Large intestine (tissue), 3 donors: ENCODE measurements around the gene MUC20. TPM values are rescaled to one million over a fixed set of nuclear protein-coding genes. Genes with fewer than 3 reads are reported as not detected.
"Not testable (repeated sequence)": the region's sequence is repeated elsewhere in the genome, so short reads cannot be mapped to it uniquely, and the experiment has no call there.

ENCODE experiments used
- DNase-seq, 2 donors: peaks; one replicate each; pipeline versions ENCODE4 v3.0.0 to v3.0.0-alpha.2; 2013
- H3K27ac ChIP-seq: one replicate; pipeline ENCODE4 v1.5.1; 2013; ENCODE audit warnings: low read length
- H3K27me3 ChIP-seq: 2 replicates; pipeline ENCODE4 v1.6.1; 2013; ENCODE audit warnings: low read length; ENCODE audit not compliant: control insufficient read depth, insufficient read depth
- H3K36me3 ChIP-seq: 2 replicates; pipeline ENCODE4 v1.6.1; 2013; ENCODE audit warnings: low read length; ENCODE audit not compliant: control insufficient read depth, insufficient read depth
- H3K4me1 ChIP-seq: one replicate; pipeline ENCODE4 v1.6.1; 2013; ENCODE audit warnings: low read length; ENCODE audit not compliant: control insufficient read depth, insufficient read depth
- H3K4me3 ChIP-seq: one replicate; pipeline ENCODE4 v1.5.1; 2013; ENCODE audit warnings: low read length
- H3K9me3 ChIP-seq: one replicate; pipeline ENCODE4 v1.6.1; 2013; ENCODE audit warnings: mild to moderate bottlenecking, low read depth, low read length, moderate library complexity; ENCODE audit not compliant: control insufficient read depth
- WGBS: methylation state at CpG from one replicate; pipeline ENCODE4 v1.1.5; 2013; ENCODE audit warnings: low lambda C conversion rate; ENCODE audit not compliant: insufficient coverage; 5-methylcytosine and 5-hydroxymethylcytosine counted together
- polyA plus RNA-seq: library from polyadenylated mRNA; unstranded; fragments of 120-200 nt; gene quantifications from one replicate; pipeline ENCODE4 v1.2.1, GENCODE V29; 2013

MUC20 gene
- polyA plus RNA-seq, 1 donor = 34.5 TPM

DNA sequence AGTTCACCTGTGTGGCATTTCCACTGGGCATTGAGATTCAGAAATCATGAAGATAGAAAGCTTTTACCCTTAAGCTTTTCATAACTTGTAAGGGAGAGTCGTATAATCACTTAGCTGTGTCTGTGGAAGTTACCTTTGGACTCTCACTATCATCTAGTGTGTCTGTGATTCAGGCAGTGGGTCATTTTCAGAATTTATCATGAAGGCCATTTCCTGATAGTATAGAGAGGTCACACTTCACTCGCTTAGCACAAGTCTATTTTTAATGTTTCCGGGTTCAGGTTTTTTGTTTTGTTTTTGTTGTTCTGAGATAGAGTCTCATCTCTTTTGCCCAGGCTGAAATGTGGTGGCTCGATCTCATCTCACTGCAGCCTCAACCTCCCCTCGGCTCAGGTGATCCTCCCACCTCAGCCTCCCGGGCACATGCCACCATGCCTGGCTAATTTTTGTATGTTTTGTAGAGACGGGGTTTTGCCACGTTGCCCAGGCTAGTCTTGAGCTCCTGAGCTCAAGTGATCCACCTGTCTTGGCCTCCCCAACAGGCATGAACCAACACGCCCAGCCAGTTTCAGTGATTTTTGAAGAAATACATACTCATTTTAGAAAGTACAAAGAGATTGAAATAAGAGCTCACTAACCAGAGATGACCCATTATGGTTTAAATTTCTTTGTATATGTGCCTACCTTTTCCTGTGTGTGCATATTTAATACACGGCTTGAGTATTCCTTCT, 36.1 kb upstream of the MUC20 start:
- Histone ChIP-seq H3K36me3 (peaks cover 29% of the 10 kb centered on the region), H3K4me1 (peaks cover 27% of the 10 kb centered on the region), H3K27ac (peak overlapping the region; percentile 78)
- 58% methylated on average over 2 of the region's 10 CpGs for WGBS
- H3K4me3 ChIP-seq, H3K9me3 ChIP-seq, H3K27me3 ChIP-seq: not testable (repeated sequence)
- peak; percentile 51 to 93 for DNase-seq

DNA sequence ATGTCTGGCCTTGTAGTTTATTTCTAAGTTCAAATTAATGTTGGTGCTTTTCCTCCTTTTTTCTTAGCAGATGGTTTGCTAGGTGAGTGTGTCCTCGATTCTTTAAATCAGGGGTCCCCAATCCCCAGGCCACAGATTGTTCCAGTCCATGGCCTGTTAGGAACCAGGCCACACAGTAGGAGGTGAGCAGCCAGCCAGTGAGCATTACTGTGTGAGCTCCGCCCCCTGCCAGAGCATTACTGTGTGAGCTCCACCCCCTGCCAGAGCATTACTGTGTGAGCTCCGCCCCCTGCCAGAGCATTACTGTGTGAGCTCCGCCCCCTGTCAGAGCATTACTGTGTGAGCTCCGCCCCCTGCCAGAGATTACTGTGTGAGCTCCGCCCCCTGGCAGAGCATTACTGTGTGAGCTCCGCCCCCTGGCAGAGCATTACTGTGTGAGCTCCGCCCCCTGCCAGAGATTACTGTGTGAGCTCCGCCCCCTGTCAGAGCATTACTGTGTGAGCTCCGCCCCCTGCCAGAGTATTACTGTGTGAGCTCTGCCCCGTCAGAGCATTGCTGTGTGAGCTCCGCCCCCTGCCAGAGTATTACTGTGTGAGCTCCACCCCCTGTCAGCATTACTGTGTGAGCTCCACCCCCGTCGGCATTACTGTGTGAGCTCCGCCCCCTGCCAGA, 34.1 kb upstream of the MUC20 start:
- no CpG with 5 or more reads among the region's 15 CpGs for WGBS
- Histone ChIP-seq H3K4me1 (peaks cover 27% of the 10 kb centered on the region), H3K36me3 (peaks cover 33% of the 10 kb centered on the region)
- DNase-seq, H3K27me3 ChIP-seq, H3K9me3 ChIP-seq, H3K4me3 ChIP-seq, H3K27ac ChIP-seq: not testable (repeated sequence)

DNA sequence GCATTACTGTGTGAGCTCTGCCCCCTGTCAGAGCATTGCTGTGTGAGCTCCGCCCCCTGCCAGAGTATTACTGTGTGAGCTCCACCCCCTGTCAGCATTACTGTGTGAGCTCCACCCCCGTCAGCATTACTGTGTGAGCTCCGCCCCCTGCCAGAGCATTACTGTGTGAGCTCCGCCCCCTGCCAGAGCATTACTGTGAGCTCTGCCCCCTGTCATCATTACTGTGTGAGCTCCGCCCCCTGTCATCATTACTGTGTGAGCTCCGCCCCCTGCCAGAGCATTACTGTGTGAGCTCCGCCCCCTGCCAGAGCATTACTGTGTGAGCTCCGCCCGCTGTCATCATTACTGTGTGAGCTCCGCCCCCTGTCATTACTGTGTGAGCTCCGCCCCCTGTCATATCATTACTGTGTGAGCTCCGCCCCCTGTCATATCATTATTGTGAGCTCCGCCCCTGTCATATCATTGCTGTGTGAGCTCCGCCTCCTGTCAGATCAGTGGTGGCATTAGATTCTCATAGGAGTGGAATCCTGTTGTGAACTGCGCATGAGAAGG, 33.5 kb upstream of the MUC20 start:
- H3K9me3 ChIP-seq = not testable (repeated sequence)
- peak in 1 of 2 donors; percentile 30 for DNase-seq
- H3K36me3 ChIP-seq = peaks cover 38% of the 10 kb centered on the region

DNA sequence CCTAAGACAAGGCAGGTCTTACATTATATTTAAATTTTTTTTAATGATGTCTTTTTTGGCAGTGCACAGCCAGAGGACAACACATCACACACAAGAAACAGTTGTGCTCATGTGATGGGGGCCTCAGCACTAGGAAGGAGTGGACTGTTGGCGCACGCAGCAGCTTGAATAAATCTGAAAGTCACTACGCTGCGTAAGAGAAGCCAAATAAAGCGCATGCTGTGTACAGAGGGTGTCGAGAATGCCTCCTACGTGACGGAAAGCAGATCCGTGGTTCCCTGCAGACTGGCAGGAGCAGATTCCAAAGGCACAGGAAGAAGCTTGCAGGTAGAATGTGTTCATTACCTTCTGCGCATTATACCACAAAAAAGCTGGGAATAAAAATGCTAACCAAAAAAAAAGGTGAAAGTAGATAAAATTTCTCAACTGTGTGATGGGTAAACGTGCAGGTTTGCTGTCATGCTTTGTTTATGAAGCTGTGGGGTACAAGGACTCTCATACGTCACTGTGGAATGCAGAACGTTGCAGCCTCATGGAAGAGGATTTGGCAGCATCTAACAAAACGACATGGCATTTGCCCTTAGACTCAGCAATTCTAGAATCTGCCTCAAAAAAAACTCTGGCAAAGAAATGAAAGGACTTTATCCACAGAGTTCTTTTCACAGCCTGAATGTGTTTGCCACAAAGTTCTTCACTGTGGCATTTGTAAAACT, 32.2 kb upstream of the MUC20 start:
- H3K4me3 ChIP-seq, H3K9me3 ChIP-seq, H3K27me3 ChIP-seq: not testable (repeated sequence)
- H3K36me3 ChIP-seq = peaks cover 43% of the 10 kb centered on the region
- WGBS = no CpG with 5 or more reads among the region's 14 CpGs
- peak overlapping the region; percentile 16 for H3K27ac ChIP-seq
- H3K4me1 ChIP-seq = peaks cover 21% of the 10 kb centered on the region
- DNase-seq = peak in 1 of 2 donors; percentile 29

More for the DNA sequence above, 33.5 kb upstream of the MUC20 start:
- peaks cover 27% of the 10 kb centered on the region for H3K4me1 ChIP-seq
- not testable (repeated sequence) for H3K4me3 ChIP-seq, H3K27me3 ChIP-seq, H3K27ac ChIP-seq
- WGBS = 92% methylated on average over 10 of the region's 15 CpGs

- not testable (repeated sequence) for H3K4me3 ChIP-seq, H3K27me3 ChIP-seq, H3K9me3 ChIP-seq
- 68% methylated on average over 13 of the region's 21 CpGs for WGBS
- Histone ChIP-seq H3K27ac (peak overlapping the region; percentile 16), H3K36me3 (peaks cover 45% of the 10 kb centered on the region), H3K4me1 (peaks cover 13% of the 10 kb centered on the region)
- peak in 1 of 2 donors; percentile 58 for DNase-seq
Observed at GRCh38 chr3:195689184-195690070, 31.4 kb upstream of the MUC20 start.

GRCh38 chr3:195690951-195691350, 29.8 kb upstream of the MUC20 start:
- Histone ChIP-seq H3K27ac (no peak overlapping the region), H3K36me3 (peaks cover 50% of the 10 kb centered on the region), H3K9me3 (no peaks in the 10 kb centered on the region), H3K4me3 (no peak overlapping the region), H3K4me1 (peaks cover 7% of the 10 kb centered on the region), H3K27me3 (no peaks in the 10 kb centered on the region)
- no peak for DNase-seq
- WGBS = 88% methylated on average over 4 of the region's 9 CpGs

- H3K27me3 ChIP-seq, H3K27ac ChIP-seq, H3K4me3 ChIP-seq, H3K4me1 ChIP-seq, DNase-seq, H3K9me3 ChIP-seq: not testable (repeated sequence)
- WGBS = 92% methylated on average over 8 of the region's 11 CpGs
- H3K36me3 ChIP-seq = peaks cover 49% of the 10 kb centered on the region
Observed at GRCh38 chr3:195691596-195692353, 29.0 kb upstream of the MUC20 start.

GRCh38 chr3:195692354-195692685, 28.5 kb upstream of the MUC20 start:
- Histone ChIP-seq H3K9me3 (no peaks in the 10 kb centered on the region), H3K4me1 (peaks cover 7% of the 10 kb centered on the region), H3K27ac (no peak overlapping the region), H3K27me3 (no peaks in the 10 kb centered on the region), H3K4me3 (no peak overlapping the region), H3K36me3 (peaks cover 52% of the 10 kb centered on the region)
- peak in 1 of 2 donors; percentile 37 for DNase-seq
- 86% methylated on average over 5 of the region's 5 CpGs for WGBS

DNA sequence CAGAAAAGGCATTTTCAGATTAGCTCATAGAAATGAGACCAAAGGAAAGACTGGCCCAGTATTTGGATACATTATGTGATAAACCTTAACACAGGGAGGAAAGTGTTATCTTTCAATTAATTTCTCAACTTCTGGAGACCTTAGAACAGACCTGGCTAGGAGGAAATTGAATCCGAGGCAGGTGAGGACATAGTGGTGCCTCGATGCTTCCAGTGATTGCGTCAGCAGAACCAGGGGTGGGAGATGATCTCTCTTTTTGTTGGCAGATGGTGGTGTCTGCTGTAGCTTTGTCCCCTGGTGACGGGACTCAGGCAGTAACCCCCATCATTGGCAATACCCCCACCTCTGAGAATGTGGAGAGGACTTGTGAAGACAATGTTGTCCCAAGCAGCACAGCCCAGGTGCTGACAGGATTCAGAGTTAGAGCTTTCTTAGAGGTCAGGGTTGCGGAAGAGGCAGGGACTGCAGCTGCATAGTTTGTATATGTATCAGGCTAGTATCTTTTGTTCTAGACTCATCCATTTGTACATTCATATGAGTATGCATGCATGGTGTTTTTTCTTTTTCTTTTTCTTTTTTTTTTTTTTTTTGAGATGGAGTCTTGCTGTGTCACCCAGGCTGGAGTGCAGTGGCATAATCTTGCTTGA, 27.9 kb upstream of the MUC20 start:
- Histone ChIP-seq H3K4me1 (peaks cover 7% of the 10 kb centered on the region), H3K9me3 (no peaks in the 10 kb centered on the region), H3K36me3 (peaks cover 52% of the 10 kb centered on the region), H3K27ac (no peak overlapping the region), H3K27me3 (no peaks in the 10 kb centered on the region), H3K4me3 (no peak overlapping the region)
- peak in 1 of 2 donors; percentile 26 for DNase-seq
- WGBS = 100% methylated on average over 2 of the region's 5 CpGs
